T-helper 2 cell treated with Interferon-gamma antibody and Interleukin-4, amounts not matched to agents 100 ng/mL and 5 ng/mL, for 36 hours (primary cell): ENCODE measurements around the gene SGCE. TPM values are rescaled to one million over a fixed set of nuclear protein-coding genes. Genes with fewer than 3 reads are reported as not detected.

Source experiments
- intact Hi-C: fragments of 100-400 bp; cut with micrococcal nuclease; formaldehyde crosslinking; loops from one replicate; pipeline ENCODE4 v1.15.1; 2023
- total RNA-seq: library from RNA; stranded (reverse); gene quantifications from 2 replicates; pipeline ENCODE4 v1.2.3, GENCODE V29; 2022

SGCE gene
- total RNA-seq, 1 donor from 2014 or later: 1.4 TPM

DNA sequence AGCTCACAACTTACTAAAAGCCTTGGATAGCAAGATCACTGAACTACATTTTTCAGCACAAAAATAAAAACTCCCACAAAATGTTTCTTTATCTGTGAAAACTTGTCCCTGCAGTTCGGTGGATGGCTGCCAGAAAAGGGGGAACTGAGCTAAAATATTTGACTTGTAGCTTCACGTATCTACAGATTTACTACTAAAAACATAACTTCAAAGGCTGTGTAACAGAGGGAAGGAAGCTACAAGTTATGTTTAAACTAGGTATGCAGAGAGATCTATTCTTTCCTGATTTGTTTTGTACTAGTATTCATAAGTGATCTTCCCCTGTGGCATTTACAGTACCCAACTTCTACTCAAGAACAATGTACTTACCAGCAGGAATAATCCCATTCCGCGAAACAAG lies 25.1 kb downstream of the SGCE start:
- intact Hi-C loops: no loop called here

DNA sequence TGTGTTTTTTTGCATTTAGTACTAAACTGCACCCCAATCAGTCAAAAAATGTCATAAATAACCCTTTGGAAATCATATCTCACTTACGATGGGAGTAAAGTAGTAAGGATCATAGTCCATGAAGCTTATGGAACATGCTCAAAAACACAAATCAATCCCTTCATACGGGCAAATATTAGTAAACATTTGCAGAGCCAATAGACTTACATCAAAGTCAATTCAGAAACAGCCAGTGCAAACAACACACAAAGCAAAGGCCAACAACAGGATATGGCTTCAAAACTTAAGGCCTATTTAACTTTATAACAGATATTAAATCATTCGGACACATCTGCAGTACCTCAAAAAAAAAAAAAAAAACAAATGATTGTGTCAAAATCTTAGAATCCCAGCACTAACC lies 32.1 kb downstream of the SGCE start:
- intact Hi-C loops: no loop called here

DNA sequence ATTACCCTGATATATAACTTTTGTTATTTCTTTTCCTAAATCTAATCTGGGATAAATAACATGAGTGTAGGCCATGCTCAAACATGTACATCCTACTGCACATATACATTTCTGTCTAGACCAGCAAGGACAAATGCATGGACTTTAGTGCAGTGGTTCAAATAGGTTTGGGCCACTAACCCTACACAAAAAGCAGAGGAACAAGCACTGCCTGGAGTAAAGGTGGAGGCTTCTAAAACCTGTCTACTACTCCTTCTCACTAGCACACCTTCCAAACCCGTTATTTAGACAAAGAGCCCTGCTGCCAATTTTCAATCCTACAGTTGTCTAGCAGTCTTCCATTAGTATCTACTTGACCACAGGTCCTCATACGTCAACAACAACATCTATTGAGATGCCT lies 34.8 kb downstream of the SGCE start:
- intact Hi-C loops: no loop called here

DNA sequence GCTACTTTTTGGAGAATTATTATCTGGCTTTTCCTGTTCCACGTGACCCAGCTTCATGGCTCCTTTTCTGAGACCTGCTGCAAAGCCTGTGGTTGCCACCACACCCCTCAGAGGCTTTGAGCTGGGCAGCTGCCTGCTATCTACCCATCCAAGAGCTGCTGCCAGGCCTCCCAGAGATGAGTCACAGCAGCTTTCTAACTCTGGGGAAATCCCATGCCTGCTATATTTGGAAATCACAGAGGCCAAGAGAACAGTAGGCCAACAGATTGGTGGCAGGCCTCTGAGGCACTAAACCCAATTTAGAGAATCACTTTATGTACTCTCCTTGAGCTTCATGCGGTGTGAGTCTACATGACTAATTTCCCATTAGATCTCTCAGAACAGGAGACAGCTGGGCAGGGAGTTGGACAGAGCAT lies 35.2 kb downstream of the SGCE start:
- intact Hi-C loops: no loop called here

DNA sequence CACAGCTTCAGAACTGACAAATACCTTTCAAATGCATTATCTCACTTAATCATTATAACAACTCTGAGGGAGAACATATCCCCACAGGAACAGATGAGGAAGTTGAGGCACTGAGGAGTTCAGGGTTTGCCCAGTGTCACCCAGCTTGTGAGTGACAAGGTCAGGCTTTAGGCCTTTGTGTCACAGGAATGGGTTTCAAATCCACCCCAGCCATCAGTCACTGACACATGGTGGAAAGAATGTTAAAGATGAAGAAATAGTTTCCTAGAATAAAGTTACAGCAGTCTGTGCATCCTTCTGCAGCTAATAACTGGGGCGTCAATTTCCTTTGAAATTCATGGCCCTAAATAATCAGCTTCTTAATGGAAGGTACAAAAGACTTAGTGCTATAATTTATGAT lies 37.8 kb downstream of the SGCE start:
- intact Hi-C loops: no loop called here

DNA sequence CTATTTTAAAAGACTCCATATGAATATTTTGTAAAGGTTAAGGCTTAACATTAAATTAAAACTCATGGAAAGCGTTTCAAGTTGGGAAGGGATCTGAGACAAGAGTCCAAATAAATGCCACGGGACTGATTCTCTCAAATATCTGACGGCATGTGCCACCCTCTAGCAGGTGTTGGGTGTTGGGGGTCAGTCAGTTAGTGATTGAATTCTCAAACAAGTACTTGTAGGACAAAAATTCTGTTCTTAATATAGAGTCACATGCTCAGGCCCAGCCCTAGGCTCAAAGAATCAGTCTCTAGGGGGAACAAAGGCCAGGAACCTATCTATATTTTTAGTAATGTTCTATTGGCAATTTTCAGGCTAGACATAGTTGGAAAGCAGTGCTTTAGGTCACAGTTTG lies 39.1 kb downstream of the SGCE start:
- intact Hi-C loops: no loop called here

DNA sequence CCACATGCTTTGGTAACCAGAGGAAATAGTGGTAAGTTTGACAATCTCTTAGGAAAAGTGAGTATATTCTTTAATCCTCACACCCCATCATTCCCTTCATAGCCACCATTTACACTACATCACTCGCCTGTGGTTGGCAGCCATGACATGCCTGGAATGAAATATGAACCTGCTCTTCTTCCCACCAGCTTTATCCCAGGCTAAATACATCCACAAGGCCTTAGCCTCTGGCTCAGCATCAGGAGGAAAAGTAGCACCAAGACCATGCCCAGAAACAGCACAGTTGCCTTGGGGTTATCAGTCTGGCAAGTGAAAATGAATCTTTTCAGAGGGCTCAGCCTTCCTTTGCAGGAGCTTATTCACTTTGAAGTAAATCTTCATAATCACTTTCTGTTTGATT lies 40.3 kb downstream of the SGCE start:
- intact Hi-C loops: no loop called here

DNA sequence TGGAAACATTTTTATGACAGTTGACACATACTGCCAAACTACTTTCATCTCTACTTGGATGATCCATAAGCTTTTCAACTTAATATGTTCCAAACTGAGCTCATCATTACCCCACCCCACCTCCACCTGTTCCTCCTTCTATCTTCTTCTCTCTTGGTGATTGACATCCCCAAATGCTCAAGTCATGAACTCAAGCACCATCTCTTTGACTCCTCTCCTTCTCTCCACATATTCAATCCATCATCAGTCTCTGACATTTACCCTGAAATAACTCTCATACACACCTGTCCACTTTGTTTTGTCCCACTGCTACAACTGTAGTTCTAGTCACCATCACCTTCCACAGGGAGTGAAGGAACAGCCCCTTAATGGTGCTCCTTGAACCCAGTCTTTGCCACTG lies 43.3 kb downstream of the SGCE start:
- intact Hi-C loops: no loop called here

DNA sequence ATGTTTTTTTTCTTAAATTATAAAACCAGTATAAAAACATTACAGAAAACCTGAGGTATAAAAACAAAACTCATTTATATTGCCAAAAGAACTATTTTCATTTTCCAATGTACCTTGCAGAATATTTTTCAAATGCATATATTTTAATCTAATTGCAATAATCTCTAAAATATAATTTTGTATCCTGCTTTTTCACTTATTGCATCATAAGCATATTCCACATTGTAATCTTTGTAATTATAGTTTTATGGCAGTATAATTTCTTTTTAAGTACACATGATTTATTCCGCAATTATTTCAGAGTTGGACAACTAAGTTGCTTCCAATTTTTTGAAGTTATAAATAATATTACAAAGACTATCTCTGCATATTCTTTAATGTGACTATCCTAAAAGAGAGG lies 43.7 kb downstream of the SGCE start:
- intact Hi-C loops: no loop called here

DNA sequence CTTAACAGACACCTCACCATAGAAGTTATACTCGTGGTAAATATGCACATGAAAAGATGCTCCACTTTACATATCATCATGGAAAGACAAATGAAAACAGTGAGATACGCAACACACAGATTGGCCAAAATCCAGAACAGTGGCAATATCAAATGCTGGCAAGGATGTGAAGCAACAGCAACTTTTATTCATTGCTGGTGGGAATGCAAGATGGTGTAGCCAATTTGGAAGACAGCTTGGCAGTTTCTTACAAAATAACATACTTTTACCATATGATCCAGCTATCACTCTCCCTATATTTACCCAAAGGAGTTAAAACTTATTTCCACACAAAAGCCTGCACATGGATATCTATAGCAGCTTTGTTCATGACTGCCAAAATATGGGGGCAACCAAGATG lies 46.4 kb downstream of the SGCE start:
- intact Hi-C loops: no loop called here

DNA sequence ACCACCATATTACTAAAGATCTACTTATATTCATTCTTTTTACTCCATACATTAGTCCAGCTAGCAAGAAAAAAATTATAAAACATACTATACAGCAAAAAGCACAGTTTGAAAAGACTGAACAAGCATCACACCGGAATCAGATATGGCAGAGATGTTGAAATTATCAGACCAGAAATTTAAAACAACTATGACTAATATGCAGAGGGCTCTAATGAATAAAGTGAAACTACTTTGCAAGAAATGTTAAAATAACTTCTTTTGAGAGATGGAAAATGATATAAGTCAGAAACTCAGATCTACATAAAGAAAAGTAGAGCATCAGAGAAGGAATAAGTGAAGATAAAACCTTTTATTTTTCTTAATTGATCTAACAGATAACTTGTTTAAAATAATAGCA lies 50.9 kb downstream of the SGCE start:
- intact Hi-C loops: no loop called here

DNA sequence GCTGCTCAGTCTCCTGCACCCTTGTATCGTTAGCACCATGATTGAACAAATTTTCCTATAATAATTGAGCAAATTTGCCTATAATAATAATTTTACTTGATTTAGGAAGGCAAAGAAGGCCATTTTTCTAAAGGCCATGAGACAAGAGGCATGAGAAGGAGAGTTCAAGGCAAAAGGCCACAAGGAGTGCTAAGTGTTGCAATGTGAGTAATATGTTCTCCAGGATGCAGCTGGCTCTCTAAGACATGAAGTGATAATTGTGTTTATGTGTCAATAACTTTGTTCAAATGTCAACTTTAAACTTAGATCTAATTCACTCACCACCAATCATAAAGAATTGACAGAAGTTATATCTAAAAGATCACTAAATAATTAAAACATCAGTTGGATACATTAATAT lies 53.8 kb downstream of the SGCE start:
- intact Hi-C loops: no loop called here

DNA sequence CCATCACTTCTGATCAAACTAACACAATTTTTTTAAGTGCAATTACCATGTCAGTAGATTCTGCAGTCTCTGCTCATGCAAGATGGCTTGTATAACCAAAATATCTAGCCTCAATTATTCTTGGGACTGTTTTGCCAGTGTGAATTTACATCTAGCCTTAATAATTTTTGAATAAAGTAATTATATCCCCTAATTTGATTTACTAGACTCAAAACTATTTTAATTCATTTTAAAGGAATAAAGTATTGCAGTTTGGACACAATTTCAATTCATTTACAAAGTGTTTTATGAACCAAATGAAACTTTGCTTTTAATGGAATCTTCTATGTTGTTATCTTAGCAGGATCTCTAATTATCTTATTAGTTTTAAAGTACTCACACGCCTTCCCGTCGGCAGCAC lies 55.7 kb downstream of the SGCE start:
- intact Hi-C loops: no loop called here

DNA sequence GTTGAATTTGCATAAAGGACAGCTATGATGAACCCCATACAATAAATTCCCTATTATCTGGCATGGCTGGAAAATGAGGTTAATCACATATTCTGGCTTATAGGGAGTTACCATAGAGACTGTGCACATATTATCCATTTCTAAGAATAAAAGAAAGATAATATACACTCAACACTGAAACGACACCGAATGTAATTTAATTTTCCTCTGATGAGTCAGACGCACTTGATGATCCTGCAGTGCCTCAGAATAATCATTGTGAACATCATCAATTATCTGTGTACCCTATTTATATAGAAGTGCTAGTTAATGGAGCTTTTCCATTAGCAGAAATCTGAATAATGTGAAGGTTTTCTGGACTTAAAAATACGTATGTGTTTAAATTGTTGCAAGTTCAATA lies 60.2 kb downstream of the SGCE start:
- intact Hi-C loops: no loop called here

DNA sequence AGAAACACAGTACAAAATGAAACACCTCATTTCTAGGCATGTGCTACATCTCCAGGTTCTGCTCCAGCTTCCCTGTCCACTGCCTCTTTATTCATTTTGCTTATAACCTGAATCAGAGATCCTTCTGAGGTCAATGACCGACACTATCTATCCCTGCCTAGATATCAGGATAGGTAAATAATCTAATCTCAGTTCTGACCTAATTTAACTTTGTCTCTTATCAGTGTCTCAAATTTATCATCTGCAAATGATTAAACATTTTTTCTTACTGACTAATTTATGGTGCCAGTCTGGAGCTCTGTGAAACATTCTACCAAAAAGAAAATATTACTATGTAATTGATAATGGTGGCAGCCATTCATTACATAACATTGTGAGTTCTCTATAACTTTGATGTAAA lies 61.1 kb downstream of the SGCE start:
- intact Hi-C loops: no loop called here

DNA sequence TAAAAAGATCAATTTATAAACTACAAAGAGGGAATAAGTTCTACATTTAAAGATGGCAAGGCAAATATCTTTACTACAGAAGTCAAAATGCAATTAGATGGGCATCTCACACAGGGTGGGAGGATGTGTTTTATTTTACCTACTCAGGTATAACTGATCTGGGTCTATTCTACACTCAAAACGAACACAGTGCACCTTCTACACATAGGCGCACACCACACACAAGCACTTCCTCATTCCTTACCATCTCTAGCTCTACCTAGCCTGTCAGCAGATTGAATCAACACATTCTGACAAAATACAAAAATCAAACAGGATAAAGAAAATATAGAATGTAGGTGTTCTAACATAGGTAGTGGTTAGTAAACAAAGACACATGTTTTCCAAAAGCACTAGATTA lies 64.8 kb downstream of the SGCE start:
- intact Hi-C loops: no loop called here

DNA sequence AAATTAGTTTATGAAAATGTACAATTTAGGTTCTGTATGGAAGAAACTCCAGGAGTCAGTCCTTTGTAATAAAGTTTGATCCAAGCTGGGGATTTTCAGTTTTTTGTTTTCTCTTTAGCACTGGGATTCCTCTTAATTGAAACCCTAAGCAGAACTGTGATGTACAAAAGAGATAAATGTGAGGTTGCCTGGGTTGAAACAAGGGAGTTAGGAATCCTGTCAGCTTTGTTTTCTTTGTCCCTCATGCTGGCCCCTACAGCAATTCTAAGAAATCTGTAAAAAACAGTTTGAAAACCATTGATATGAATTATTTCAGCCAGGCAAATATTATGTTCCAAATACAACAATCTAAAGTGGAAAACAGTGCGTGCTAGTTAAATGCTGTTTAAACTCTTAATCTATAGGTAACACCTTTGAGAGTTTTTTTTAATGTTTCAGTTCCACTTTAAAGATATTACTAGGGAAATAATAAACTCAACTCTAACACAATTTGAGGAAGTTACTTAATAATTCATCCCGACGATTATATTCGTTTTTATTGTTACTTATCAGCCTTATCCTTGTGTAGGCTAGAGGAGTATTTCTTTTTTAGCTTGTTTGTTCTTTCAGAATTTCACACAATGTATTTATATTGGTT lies 65.3 kb downstream of the SGCE start:
- intact Hi-C loops: no loop called here

DNA sequence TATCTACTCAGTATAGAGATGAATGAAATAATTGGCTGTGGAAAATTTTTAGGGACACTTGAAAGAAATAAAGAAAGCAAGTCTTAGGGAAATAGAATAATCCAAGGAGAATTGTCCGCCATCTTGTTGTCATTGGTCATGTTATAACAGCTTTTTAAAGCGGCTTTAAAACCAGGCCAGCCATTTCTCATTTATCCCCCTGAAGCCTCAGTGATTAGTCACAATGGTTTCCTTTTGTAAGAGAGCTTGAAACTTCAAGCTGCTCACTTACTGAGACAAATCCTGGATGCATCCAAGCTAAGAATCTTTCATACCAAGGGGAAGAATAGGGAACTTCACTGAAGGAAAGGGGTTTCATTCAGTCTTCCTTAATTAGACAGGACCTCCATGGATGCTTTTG lies 67.9 kb downstream of the SGCE start:
- intact Hi-C loops: no loop called here

DNA sequence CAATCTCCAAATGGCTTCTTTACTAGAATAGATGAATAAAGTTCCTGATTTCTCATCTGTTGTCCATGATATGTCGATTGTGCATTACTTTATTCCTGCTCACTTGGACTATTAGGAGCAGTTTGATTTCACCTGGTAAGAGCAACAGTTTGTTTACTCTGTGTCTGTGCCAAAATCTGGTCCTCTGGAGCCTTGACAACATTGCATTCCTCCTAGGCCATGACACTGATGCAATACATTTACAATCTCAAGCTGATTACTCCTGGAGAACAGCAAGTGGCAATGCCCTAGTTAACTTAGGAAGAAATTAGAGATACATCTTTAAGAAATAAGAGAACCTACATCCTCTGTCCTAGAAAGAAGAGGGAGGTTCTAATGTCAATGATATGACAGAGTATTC lies 71.8 kb downstream of the SGCE start:
- intact Hi-C loops: no loop called here

DNA sequence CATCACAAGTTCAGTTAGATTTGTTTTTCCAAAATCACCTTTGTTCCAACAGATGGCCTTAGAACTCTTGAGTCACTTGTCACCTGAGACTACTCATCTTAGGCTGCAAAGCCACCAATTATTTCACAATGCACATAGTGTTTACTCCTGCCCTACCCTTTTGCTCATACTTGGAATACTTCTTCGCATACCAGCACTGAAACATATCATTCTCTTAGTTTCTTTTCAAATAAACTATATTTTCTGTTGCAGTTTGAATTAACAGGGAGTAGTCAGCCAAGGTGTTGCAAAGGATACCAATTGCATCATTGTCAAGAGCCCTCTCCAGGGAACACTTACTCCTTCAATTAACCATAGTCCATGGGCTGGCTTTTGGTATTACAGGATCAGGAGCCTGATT lies 75.3 kb downstream of the SGCE start:
- intact Hi-C loops: no loop called here

DNA sequence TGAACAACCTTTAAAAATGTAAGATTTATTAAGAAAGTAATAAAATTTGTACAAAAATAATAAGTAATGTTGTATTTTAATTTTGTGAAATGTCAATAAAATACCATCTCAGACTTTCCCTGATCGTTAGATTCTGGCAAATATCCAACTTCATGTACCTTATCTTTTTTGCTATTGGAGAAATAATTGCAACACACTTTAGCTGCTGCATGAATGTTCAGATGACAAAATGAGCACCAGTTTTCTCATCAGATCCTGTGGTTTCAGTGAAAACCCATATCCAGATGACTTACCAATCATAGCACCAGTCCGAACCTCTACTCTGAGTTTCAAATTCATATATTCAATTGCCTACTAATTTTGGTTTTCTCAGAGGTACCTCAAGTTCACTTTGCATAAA lies 76.5 kb downstream of the SGCE start:
- intact Hi-C loops: no loop called here

DNA sequence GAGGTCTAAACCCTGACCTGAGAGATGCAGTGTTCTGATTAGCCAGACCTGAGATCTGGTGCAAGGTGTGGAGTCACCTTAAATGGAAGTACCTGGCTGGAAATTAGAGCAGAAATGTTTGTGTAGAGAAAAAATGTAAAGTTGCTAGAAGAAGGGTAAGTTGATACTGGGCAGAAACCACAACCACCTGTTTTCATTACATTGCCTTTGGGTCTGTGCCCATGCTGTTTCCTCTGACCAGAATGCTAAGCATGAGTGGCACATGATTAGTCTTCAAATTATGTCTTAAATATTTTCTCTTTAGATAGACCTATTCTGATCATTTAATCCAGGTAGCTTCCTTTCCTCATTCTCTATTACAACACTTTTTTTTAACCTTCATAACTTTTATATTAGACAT lies 77.3 kb downstream of the SGCE start:
- intact Hi-C loops: no loop called here

DNA sequence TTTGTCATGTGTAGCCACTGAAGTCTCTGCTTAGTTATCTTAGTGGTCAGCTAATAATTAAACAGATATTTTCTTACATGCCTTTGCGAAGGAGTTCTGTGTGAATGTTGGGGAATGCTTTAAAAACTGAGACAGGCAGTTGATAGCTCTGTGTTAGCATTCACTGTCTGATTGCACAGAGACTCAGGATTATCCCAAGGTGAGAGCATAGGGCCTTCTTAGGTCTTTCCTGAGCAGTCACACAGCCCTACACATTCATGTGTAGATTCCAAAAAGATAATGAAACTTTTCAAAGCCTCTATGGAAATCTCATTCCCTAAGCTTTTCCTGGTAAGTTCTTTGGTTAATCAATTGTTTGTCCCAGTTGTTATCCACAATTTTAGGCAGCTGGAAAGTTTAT lies 78.6 kb downstream of the SGCE start:
- intact Hi-C loops: no loop called here

DNA sequence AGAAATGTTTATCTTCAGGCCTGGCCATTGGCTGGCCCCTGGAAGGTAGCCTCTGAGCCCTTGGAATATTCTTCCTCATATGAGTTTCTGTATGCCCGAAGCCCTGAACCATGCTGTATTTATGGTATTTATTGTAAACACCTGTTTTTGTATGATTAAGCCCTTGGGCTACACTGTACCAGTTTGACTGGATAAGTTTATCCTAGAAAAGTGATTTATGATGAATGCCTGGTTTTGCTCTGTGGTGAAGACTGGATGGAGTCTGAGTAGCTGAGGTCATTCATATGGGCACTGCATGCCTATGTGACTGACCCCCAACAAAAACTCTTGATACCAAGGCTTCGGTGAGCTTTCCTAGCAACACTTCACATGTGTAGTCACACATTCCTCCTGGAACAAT lies 79.6 kb downstream of the SGCE start:
- intact Hi-C loops: no loop called here
